SIG-M5 (cell line): Measurements from ENCODE around the gene STAB2.
"Not testable (repeated sequence)": the region's sequence is repeated elsewhere in the genome, so short reads cannot be mapped to it uniquely, and the experiment has no call there.

Source experiments
- DNase-seq: peaks from one replicate; lab custom pipeline; 2025; lab: John Stamatoyannopoulos, UW

STAB2 gene

GRCh38 chr12:103808239-103808880, 221.3 kb downstream of the STAB2 start:
- DNase-seq = no peak

GRCh38 chr12:103809154-103809553, 222.1 kb downstream of the STAB2 start:
- DNase-seq = no peak

GRCh38 chr12:103809639-103810038, 222.6 kb downstream of the STAB2 start:
- DNase-seq = not testable (repeated sequence)

- no peak for DNase-seq
Observed at GRCh38 chr12:103810111-103810510, 223.0 kb downstream of the STAB2 start.

DNA sequence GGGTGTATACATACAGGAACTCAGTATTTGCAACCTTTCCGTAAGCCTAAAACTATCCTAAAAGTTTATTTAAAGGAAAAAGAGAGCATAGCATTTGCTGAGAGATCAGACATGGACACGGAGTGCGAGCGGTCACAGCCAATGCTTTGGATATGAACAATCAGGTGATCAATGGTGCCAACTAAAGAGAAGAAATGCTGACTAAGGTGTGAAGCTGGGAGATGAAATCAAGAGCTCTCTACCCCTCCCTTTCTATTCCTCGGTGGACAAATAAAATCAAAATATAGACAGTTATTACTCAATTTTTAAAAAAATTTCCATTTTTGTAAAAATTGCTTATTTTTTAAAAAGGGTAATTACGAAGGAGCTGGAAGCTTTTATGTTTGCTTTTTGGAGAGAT, 224.7 kb downstream of the STAB2 start:
- DNase-seq = no peak

- DNase-seq = no peak
Observed at GRCh38 chr12:103812789-103813188, 225.7 kb downstream of the STAB2 start.

- no peak for DNase-seq
Observed at GRCh38 chr12:103813426-103813825, 226.4 kb downstream of the STAB2 start.

DNA sequence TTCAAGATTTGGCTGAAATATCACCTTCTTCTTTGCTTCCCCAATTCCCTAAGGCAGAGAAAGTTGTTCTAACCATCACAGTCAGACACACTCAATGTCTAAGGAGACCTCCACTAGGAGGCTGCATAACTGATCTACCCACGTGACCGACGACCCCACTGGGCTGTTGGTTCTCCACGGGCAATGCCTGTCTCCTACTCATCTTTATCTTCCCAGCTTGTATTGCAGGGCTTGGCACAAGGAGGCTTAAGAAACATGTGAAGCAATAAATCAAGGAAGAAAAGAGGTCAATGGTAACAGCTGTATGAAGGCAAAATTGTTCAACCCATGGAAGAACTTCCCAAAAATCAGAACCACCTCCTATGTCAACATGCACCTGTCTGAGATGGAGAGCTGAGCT, 226.9 kb downstream of the STAB2 start:
- no peak for DNase-seq

- no peak for DNase-seq
Observed at GRCh38 chr12:103814436-103814835, 227.4 kb downstream of the STAB2 start.
